ENCODE results near the gene RPL10A. TPM values are rescaled to one million over a fixed set of nuclear protein-coding genes. Genes with fewer than 3 reads are reported as not detected.

Gene RPL10A
- 1,173 and 1,532 TPM in 2 replicates for total RNA-seq

DNA sequence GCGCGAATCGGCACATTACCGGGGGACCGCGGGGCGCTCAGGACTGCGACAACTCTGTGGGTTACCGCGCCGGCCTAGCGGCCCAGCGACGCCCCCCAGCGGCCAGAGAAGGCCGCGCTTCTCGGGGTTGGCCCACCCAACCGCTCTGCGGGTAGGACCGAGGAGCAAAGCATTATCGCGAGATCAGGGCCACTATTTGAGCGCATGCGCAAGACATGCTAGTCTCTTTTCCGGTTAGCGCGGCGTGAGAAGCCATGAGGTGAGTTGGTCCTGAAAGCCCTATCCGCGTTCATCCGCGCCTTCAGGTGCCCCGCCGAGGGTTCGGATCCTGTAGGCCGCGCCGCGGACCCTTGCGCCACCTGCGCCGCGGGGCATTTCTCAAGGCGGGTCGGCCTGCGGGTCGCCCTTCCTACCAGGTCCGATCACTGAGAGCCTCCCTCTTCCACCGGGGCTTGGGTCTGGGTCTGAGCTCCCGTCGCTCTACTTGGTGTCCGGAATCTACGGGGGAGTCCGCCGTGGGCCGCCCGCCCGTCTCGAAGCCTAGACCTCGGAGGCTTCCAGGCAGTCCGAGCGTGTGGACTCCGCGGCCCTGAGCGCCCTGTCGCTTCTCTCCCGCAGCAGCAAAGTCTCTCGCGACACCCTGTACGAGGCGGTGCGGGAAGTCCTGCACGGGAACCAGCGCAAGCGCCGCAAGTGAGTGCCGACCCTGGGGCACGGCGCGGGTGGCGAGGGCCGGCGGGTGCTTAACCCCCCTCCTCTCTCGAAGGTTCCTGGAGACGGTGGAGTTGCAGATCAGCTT is at the start of gene RPL10A:
RPL10A (plus strand) TSS at position 221 of the 799 bp plus-strand sequence; CDS start at position 255, 34 bp downstream.

DNA sequence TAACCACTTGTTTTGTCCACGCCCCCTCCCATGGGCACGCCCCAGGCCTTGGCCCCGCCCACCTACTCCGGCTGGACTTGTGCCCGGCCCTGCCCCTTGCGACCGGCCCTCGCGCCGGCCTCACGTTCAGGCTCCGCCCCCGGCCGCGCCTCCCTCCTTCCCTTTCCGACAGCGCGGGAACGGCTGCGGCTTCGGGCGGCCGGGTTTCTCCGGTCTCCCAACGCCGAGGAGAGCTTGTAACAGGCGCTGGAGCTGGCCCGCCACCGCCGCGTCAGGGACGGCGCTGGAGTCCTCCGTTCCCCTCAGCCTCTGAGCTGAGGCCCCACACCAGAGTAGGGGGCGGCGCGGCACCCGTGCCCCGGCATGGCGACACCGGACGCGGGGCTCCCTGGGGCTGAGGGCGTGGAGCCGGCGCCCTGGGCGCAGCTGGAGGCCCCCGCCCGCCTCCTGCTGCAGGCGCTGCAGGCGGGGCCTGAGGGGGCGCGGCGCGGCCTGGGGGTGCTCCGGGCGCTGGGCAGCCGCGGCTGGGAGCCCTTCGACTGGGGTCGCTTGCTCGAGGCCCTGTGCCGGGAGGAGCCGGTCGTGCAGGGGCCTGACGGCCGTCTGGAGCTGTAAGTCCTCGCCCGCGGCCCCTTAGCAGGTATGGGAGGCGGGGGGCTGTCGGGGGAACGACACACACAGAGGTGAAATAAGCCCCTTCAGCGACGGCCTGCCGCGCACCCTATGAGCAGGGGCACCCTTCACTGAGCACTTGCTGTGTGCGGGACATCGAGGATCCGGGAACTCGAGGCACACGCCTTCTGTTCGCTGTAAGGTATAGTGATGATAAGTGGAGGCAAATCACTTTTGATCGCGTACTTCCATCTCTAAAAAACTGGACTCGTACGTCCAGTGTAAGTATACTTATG is 15.8 kb upstream of the RPL10A start, which contains the start of gene FANCE:
FANCE (plus strand) TSS at position 156 of the 908 bp plus-strand sequence; CDS start at position 364, 208 bp downstream.

GRCh38 chr6:35496841-35497570 is 28.8 kb downstream of the RPL10A start, which contains the start of gene TEAD3:
TEAD3 (minus strand) TSS chr6:35497079.

DNA sequence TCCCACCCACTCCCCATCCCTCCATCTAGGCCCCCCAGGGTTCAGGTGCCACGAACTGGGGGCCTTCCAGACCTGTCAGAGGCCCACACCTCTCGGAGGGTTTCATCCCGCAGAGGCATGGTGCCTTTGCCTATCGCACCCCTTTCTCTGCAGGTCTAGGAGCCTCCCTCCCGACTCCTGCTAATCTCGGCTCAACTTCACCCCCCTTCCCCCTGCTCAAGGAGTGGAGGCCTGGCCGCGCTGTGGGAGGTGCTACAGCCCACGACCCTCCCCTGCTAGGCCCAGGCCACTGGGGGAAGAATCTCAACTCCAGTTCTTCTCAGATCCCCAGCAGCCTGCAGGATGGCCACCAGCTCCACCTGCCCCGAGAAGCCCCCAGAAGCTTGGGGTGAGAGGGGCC is 44.5 kb downstream of the RPL10A start, which contains the start of gene TULP1:
TULP1 (minus strand) TSS at position 157 of the 400 bp plus-strand sequence; CDS start at position 119, 38 bp downstream.

Small RNA genes lying within 50 kb of the gene (small RNA-seq; reads per million reads assigned to genes)
- gene MIR7111, result not detected

Other genes starting within 250 kb of the RPL10A start
- 11.8 and 15.4 TPM in 2 replicates for gene ZNF76, start 208.7 kb upstream of the RPL10A start, total RNA-seq
- 0.86 and 1.3 TPM in 2 replicates for gene DEF6, start 170.6 kb upstream of the RPL10A start, total RNA-seq
- 7.7 and 9.0 TPM in 2 replicates for gene PPARD, start 125.8 kb upstream of the RPL10A start, total RNA-seq
- 4.4 and 5.5 TPM in 2 replicates for gene FANCE, start 16.1 kb upstream of the RPL10A start, total RNA-seq
- 5.3 and 7.2 TPM in 2 replicates for gene TEAD3, start 28.7 kb downstream of the RPL10A start, total RNA-seq
- gene TULP1, start 44.5 kb downstream of the RPL10A start, total RNA-seq, result not detected in 2 replicates
- gene FKBP5, start 220.5 kb downstream of the RPL10A start, total RNA-seq, result 9.6 and 22.3 TPM in 2 replicates